Liver (tissue), 9 donors: ENCODE measurements around the gene RWDD1. TPM values are rescaled to one million over a fixed set of nuclear protein-coding genes. Genes with fewer than 3 reads are reported as not detected.

Experiments used
- DNase-seq: peaks from one replicate; pipeline ENCODE4 v3.0.0-alpha.2; 2017; ENCODE audit warnings: low spot score
- H3K27ac ChIP-seq, 2 donors: one replicate each; pipeline ENCODE4 v1.7.0; 2013; ENCODE audit warnings: inconsistent platforms in 2 of 2, low read length in 2 of 2, control low read depth in 1 of 2, low read depth in 1 of 2, mild to moderate bottlenecking in 1 of 2
- H3K27me3 ChIP-seq, 4 donors: one replicate each; pipeline versions ENCODE4 v1.6.1 to v1.7.0; 2013; ENCODE audit warnings: low read length in 3 of 4, inconsistent platforms in 1 of 4, mild to moderate bottlenecking in 1 of 4, moderate library complexity in 1 of 4; ENCODE audit not compliant: control insufficient read depth in 4 of 4, insufficient read depth in 4 of 4
- H3K36me3 ChIP-seq, 4 donors: one replicate each; pipeline versions ENCODE4 v1.6.1 to v1.7.0; 2013; ENCODE audit warnings: low read length in 3 of 4, mild to moderate bottlenecking in 3 of 4, low read depth in 1 of 4, moderate library complexity in 1 of 4; ENCODE audit not compliant: control insufficient read depth in 4 of 4, insufficient read depth in 3 of 4
- H3K4me1 ChIP-seq, 4 donors: one replicate each; pipeline versions ENCODE4 v1.6.1 to v1.7.0; 2013; ENCODE audit warnings: low read length in 3 of 4, mild to moderate bottlenecking in 3 of 4, moderate library complexity in 1 of 4; ENCODE audit not compliant: control insufficient read depth in 4 of 4, insufficient read depth in 4 of 4
- H3K4me3 ChIP-seq, 3 donors: one replicate each; pipeline versions ENCODE4 v1.6.1 to v1.7.0; 2013; ENCODE audit warnings: low read length in 3 of 3, control low read depth in 1 of 3, low read depth in 1 of 3, mild to moderate bottlenecking in 1 of 3
- H3K9ac ChIP-seq, 2 donors: one replicate each; pipeline ENCODE4 v1.7.0; 2013; ENCODE audit warnings: low read length in 2 of 2, mild to moderate bottlenecking in 2 of 2, moderate library complexity in 2 of 2, control low read depth in 1 of 2, low read depth in 1 of 2
- H3K9me3 ChIP-seq, 4 donors: one replicate each; pipeline versions ENCODE4 v1.6.1 to v1.7.0; 2013; ENCODE audit warnings: low read length in 3 of 4; ENCODE audit not compliant: control insufficient read depth in 4 of 4
- EGR1 ChIP-seq, 2 donors: IDR thresholded peaks; 2 replicates each; pipeline ENCODE4 v1.6.1; 2016 to 2018; ENCODE audit warnings: antibody characterized with exemption in 2 of 2, low read depth in 2 of 2
- FOXA1 ChIP-seq: IDR thresholded peaks from 2 replicates; pipeline ENCODE4 v1.6.1; 2016; ENCODE audit warnings: antibody characterized with exemption
- FOXA2 ChIP-seq: IDR thresholded peaks from 2 replicates; pipeline ENCODE4 v1.6.1; 2016; ENCODE audit warnings: antibody characterized with exemption
- GABPA ChIP-seq, 2 donors: IDR thresholded peaks in 1 of 2; conservative IDR thresholded peaks in 1 of 2; 2 replicates each; pipeline ENCODE4 v1.6.1; 2016; ENCODE audit warnings: antibody characterized with exemption in 2 of 2, mild to moderate bottlenecking in 1 of 2, moderate library complexity in 1 of 2
- HNF4A ChIP-seq, 2 donors: conservative IDR thresholded peaks; 2 replicates each; pipeline ENCODE4 v1.6.1; 2016; ENCODE audit warnings: antibody characterized with exemption in 2 of 2, mild to moderate bottlenecking in 2 of 2
- HNF4G ChIP-seq: IDR thresholded peaks from 2 replicates; pipeline ENCODE4 v1.6.1; 2016; ENCODE audit warnings: antibody characterized with exemption
- JUND ChIP-seq, 2 donors: IDR thresholded peaks; 2 replicates each; pipeline ENCODE4 v1.6.1; 2016; ENCODE audit warnings: antibody characterized with exemption in 2 of 2
- MAX ChIP-seq: IDR thresholded peaks from 2 replicates; pipeline ENCODE4 v1.6.1; 2016; ENCODE audit warnings: antibody characterized with exemption
- NR2F2 ChIP-seq: IDR thresholded peaks from 2 replicates; pipeline ENCODE4 v1.6.1; 2016; ENCODE audit warnings: antibody characterized with exemption
- RAD21 ChIP-seq, 2 donors: IDR thresholded peaks; 2 replicates each; pipeline ENCODE4 v1.6.1; 2016; ENCODE audit warnings: antibody characterized with exemption in 2 of 2, mild to moderate bottlenecking in 2 of 2
- RXRA ChIP-seq, 2 donors: IDR thresholded peaks; 2 replicates each; pipeline ENCODE4 v1.6.1; 2017 to 2018; ENCODE audit warnings: antibody characterized with exemption in 2 of 2, mild to moderate bottlenecking in 1 of 2
- SP1 ChIP-seq: IDR thresholded peaks from 2 replicates; pipeline ENCODE4 v1.6.1; 2018; ENCODE audit warnings: antibody characterized with exemption, mild to moderate bottlenecking
- TAF1 ChIP-seq: conservative IDR thresholded peaks from 2 replicates; pipeline ENCODE4 v1.6.1; 2016; ENCODE audit warnings: antibody characterized with exemption, mild to moderate bottlenecking
- YY1 ChIP-seq: IDR thresholded peaks from 2 replicates; pipeline ENCODE4 v1.6.1; 2016; ENCODE audit warnings: antibody characterized with exemption, mild to moderate bottlenecking
- WGBS: extraction: QIAGEN DNeasy Blood & Tissue Kit; methylation state at CpG from one replicate; pipeline ENCODE4 v1.1.7; 2013; 5-methylcytosine and 5-hydroxymethylcytosine counted together
- polyA plus RNA-seq, 2 donors: library from polyadenylated mRNA; stranded (reverse) in 1 of 2; unstranded in 1 of 2; fragments of 200-250 nt in 1 of 2; fragments of >200 nt in 1 of 2; fragmentation: Nextera tagmentation in 1 of 2; extraction: Ambion mirVana in 1 of 2; gene quantifications; one replicate each; pipeline versions ENCODE4 v1.2.1 to v1.2.3, GENCODE V29; 2013 to 2015
- total RNA-seq, 2 donors: library from RNA; depleted of rRNA; stranded (reverse); fragments of >200 nt; gene quantifications; one replicate each; pipeline ENCODE4 v1.2.3, GENCODE V29; 2014
- TF ChIP-seq, protein P1 (sequence below): IDR thresholded peaks from 2 replicates; pipeline ENCODE4 v1.6.1; 2016; ENCODE audit warnings: antibody characterized with exemption
- TF ChIP-seq, protein P2 (sequence below): fragments of 150-350 bp; IDR thresholded peaks from 2 replicates; pipeline ENCODE4 v1.5.1; 2017; ENCODE audit warnings: improper control_type of control experiment, low read depth, low read length; ENCODE audit not compliant: missing input control
- TF ChIP-seq, protein P3 (sequence below): IDR thresholded peaks from 2 replicates; pipeline ENCODE4 v1.6.1; 2016; ENCODE audit warnings: antibody characterized with exemption, mild to moderate bottlenecking
- donor health status: healthy.
- donor health status: healthy.
- donor health status: healthy.
- donor health status: healthy.
- donor health status: healthy.

Gene RWDD1
- total and polyA plus RNA-seq, 4 donors, result 7.0 to 52.7 (median 10.9) TPM

- no peak for DNase-seq
- no peak overlapping the region for H3K27ac ChIP-seq
- no peak for TF ChIP-seq YY1
- no peak for TF ChIP-seq HNF4G
- no peak for TF ChIP-seq RXRA (IDR thresholded peaks at IDR 0.05)
- TF ChIP-seq FOXA1, result no peak
- TF ChIP-seq RAD21 (IDR thresholded peaks at IDR 0.05), result no peak
- TF ChIP-seq FOXA2, result no peak
- no peak for TF ChIP-seq TAF1
- TF ChIP-seq SP1, result no peak
- no peak for TF ChIP-seq NR2F2
- TF ChIP-seq, protein P1, sequence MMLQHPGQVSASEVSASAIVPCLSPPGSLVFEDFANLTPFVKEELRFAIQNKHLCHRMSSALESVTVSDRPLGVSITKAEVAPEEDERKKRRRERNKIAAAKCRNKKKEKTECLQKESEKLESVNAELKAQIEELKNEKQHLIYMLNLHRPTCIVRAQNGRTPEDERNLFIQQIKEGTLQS, result no peak
- TF ChIP-seq, protein P2, sequence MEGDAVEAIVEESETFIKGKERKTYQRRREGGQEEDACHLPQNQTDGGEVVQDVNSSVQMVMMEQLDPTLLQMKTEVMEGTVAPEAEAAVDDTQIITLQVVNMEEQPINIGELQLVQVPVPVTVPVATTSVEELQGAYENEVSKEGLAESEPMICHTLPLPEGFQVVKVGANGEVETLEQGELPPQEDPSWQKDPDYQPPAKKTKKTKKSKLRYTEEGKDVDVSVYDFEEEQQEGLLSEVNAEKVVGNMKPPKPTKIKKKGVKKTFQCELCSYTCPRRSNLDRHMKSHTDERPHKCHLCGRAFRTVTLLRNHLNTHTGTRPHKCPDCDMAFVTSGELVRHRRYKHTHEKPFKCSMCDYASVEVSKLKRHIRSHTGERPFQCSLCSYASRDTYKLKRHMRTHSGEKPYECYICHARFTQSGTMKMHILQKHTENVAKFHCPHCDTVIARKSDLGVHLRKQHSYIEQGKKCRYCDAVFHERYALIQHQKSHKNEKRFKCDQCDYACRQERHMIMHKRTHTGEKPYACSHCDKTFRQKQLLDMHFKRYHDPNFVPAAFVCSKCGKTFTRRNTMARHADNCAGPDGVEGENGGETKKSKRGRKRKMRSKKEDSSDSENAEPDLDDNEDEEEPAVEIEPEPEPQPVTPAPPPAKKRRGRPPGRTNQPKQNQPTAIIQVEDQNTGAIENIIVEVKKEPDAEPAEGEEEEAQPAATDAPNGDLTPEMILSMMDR, result no peak
- TF ChIP-seq, protein P3, sequence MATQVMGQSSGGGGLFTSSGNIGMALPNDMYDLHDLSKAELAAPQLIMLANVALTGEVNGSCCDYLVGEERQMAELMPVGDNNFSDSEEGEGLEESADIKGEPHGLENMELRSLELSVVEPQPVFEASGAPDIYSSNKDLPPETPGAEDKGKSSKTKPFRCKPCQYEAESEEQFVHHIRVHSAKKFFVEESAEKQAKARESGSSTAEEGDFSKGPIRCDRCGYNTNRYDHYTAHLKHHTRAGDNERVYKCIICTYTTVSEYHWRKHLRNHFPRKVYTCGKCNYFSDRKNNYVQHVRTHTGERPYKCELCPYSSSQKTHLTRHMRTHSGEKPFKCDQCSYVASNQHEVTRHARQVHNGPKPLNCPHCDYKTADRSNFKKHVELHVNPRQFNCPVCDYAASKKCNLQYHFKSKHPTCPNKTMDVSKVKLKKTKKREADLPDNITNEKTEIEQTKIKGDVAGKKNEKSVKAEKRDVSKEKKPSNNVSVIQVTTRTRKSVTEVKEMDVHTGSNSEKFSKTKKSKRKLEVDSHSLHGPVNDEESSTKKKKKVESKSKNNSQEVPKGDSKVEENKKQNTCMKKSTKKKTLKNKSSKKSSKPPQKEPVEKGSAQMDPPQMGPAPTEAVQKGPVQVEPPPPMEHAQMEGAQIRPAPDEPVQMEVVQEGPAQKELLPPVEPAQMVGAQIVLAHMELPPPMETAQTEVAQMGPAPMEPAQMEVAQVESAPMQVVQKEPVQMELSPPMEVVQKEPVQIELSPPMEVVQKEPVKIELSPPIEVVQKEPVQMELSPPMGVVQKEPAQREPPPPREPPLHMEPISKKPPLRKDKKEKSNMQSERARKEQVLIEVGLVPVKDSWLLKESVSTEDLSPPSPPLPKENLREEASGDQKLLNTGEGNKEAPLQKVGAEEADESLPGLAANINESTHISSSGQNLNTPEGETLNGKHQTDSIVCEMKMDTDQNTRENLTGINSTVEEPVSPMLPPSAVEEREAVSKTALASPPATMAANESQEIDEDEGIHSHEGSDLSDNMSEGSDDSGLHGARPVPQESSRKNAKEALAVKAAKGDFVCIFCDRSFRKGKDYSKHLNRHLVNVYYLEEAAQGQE, result no peak
- TF ChIP-seq JUND (IDR thresholded peaks at IDR 0.05), result no peak
- no peak for TF ChIP-seq MAX
- TF ChIP-seq EGR1 (IDR thresholded peaks at IDR 0.05; ENCODE audit: low read depth in 2 of 2), result no peak
- no peaks in the 10 kb centered on the region for H3K27me3 ChIP-seq
- WGBS, result 77% methylated on average over 3 of the region's 3 CpGs
- no peak overlapping the region for H3K4me3 ChIP-seq
- no peak overlapping the region for H3K9ac ChIP-seq
- no peaks in the 10 kb centered on the region for H3K9me3 ChIP-seq
- no peaks in the 10 kb centered on the region for H3K4me1 ChIP-seq
- H3K36me3 ChIP-seq, result no peaks in the 10 kb centered on the region
Measured at GRCh38 chr6:116528780-116529179, 42.5 kb upstream of the RWDD1 start.

GRCh38 chr6:116529466-116530290, 41.6 kb upstream of the RWDD1 start:
- Histone ChIP-seq H3K4me1 (no peaks in the 10 kb centered on the region), H3K9ac (no peak overlapping the region), H3K4me3 (no peak overlapping the region), H3K36me3 (no peaks in the 10 kb centered on the region), H3K27me3 (no peaks in the 10 kb centered on the region), H3K27ac (no peak overlapping the region), H3K9me3 (no peaks in the 10 kb centered on the region)
- DNase-seq, result no peak
- WGBS, result 79% methylated on average over 3 of the region's 3 CpGs
- TF ChIP-seq RAD21 (IDR thresholded peaks at IDR 0.05), result no peak
- TF ChIP-seq MAX, result no peak
- TF ChIP-seq SP1, result no peak
- TF ChIP-seq GABPA (IDR thresholded peaks at IDR 0.05 in 1 of 2, conservative IDR thresholded peaks at IDR 0.05 in 1 of 2), result no peak
- no peak for TF ChIP-seq HNF4G
- TF ChIP-seq YY1, result no peak
- TF ChIP-seq JUND (IDR thresholded peaks at IDR 0.05), result no peak
- no peak for TF ChIP-seq FOXA1
- TF ChIP-seq TAF1, result no peak
- no peak for TF ChIP-seq FOXA2
- TF ChIP-seq RXRA (IDR thresholded peaks at IDR 0.05), result no peak
- TF ChIP-seq, protein P3, result no peak
- TF ChIP-seq HNF4A (conservative IDR thresholded peaks at IDR 0.05), result no peak
- TF ChIP-seq, protein P2, result no peak
